ENCODE data around the gene CENPVL1. TPM values are rescaled to one million over a fixed set of nuclear protein-coding genes. Genes with fewer than 3 reads are reported as not detected.
"Not testable (repeated sequence)": the region's sequence is repeated elsewhere in the genome, so short reads cannot be mapped to it uniquely, and the experiment has no call there.

CENPVL1 gene
- not detected in 2 replicates for total RNA-seq (2022)
- Bru-seq, nascent RNA, result not detected
- BruChase-seq, experiment 1, labeled RNA remaining after a 6-hour chase, result not detected
- BruChase-seq, experiment 2, labeled RNA remaining after a 2-hour chase, result not detected
- long read RNA-seq, result 0 reads

DNA sequence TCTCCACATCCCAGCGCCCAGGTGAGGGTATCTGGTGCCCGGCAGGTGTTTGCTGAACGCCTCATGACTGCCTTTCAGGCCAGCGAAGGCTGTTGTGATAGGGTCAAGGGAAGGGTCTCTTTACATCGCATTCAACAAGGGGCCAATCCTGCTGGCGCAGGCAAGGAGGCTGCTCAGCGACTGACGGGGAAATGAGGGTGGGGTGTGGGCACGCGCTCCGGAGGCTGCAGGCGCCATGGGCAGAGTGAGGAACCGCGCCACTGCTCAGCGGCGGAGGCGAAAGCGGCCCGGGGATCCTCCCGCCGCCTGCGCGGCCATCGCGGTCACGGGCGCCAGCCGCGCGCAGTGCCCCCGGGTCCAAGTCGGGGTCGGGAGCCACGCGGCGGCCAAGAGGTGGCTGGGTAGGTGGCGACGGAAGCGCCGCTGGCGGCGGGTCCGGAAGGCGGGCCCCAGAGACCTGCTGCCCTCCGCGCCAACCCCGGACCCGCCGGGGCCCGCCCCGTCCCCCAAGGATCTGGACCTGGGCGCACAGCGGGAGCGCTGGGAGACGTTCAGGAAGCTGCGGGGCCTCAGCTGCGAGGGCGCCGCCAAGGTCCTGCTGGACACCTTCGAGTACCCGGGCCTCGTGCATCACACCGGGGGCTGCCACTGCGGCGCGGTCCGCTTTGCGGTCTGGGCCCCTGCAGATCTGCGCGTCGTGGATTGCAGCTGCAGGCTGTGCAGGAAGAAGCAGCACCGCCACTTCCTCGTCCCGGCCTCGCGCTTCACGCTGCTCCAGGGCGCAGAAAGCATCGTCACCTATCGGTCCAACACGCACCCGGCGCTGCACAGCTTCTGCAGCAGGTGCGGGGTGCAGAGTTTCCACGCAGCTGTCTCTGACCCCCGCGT is at the start of gene CENPVL1:
Gene CENPVL1, plus strand, starts transcription at position 236 of the 888 bp plus-strand sequence. Its CDS starts 0 bp downstream, at position 236.
- H3K27ac Mint-ChIP-seq (ENCODE audit: low read depth, unreplicated experiment); H3K27me3 Mint-ChIP-seq (ENCODE audit: insufficient read depth, unreplicated experiment); CTCF ChIA-PET; BruUV-seq (replicated peaks); H3K9me3 Mint-ChIP-seq (ENCODE audit: unreplicated experiment); H3K36me3 Mint-ChIP-seq (ENCODE audit: insufficient read depth, unreplicated experiment); H3K4me3 Mint-ChIP-seq (ENCODE audit: unreplicated experiment); H3K4me1 Mint-ChIP-seq (ENCODE audit: insufficient read depth, unreplicated experiment); intact Hi-C loops (cut with micrococcal nuclease); DNase-seq (ENCODE audit: unreplicated experiment); POLR2A ChIA-PET: not testable (repeated sequence)

DNA sequence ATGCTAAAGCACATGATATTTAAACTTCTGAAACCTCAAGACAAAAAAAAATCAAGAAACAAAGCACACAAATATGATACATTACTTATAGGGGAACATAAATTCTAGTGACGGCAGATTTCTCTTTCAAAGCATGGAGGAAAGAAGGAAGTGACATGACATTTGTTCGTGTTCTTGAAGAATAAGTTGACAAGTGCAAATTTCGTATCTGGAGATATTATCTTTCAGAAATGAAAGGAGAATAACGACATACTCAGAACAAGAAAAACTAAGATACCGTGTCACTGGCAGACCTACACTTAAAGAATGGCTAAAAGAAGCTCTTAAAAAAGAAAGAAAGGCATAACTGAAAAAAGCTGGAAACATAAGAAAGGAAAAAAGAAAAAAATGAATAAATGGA is 44.3 kb upstream of the CENPVL1 start:
- Mint-ChIP-seq H3K27me3 (ENCODE audit: insufficient read depth, unreplicated experiment) (peaks cover 54% of the 10 kb centered on the region), H3K9me3 (ENCODE audit: unreplicated experiment) (no peaks in the 10 kb centered on the region), H3K27ac (ENCODE audit: low read depth, unreplicated experiment) (no peak overlapping the region), H3K36me3 (ENCODE audit: insufficient read depth, unreplicated experiment) (peaks cover 5% of the 10 kb centered on the region), H3K4me1 (ENCODE audit: insufficient read depth, unreplicated experiment) (no peaks in the 10 kb centered on the region), H3K4me3 (ENCODE audit: unreplicated experiment) (no peak overlapping the region)
- intact Hi-C loops (cut with micrococcal nuclease), result no loop called here
- no TSS peak for BruUV-seq (replicated peaks)
- TF ChIP-seq, protein P1, sequence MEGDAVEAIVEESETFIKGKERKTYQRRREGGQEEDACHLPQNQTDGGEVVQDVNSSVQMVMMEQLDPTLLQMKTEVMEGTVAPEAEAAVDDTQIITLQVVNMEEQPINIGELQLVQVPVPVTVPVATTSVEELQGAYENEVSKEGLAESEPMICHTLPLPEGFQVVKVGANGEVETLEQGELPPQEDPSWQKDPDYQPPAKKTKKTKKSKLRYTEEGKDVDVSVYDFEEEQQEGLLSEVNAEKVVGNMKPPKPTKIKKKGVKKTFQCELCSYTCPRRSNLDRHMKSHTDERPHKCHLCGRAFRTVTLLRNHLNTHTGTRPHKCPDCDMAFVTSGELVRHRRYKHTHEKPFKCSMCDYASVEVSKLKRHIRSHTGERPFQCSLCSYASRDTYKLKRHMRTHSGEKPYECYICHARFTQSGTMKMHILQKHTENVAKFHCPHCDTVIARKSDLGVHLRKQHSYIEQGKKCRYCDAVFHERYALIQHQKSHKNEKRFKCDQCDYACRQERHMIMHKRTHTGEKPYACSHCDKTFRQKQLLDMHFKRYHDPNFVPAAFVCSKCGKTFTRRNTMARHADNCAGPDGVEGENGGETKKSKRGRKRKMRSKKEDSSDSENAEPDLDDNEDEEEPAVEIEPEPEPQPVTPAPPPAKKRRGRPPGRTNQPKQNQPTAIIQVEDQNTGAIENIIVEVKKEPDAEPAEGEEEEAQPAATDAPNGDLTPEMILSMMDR (IDR thresholded peaks at IDR 0.05; ENCODE audit: unreplicated experiment), result no peak
- ChIA-PET POLR2A (no interaction called here), CTCF (interaction anchor here (0.6 to 0.8 kb wide), 2 partner anchors 26 to 645 kb away, joined by 3 read pairs; no protein-coding TSS in a partner anchor)
- DNase-seq (ENCODE audit: unreplicated experiment), result no peak

DNA sequence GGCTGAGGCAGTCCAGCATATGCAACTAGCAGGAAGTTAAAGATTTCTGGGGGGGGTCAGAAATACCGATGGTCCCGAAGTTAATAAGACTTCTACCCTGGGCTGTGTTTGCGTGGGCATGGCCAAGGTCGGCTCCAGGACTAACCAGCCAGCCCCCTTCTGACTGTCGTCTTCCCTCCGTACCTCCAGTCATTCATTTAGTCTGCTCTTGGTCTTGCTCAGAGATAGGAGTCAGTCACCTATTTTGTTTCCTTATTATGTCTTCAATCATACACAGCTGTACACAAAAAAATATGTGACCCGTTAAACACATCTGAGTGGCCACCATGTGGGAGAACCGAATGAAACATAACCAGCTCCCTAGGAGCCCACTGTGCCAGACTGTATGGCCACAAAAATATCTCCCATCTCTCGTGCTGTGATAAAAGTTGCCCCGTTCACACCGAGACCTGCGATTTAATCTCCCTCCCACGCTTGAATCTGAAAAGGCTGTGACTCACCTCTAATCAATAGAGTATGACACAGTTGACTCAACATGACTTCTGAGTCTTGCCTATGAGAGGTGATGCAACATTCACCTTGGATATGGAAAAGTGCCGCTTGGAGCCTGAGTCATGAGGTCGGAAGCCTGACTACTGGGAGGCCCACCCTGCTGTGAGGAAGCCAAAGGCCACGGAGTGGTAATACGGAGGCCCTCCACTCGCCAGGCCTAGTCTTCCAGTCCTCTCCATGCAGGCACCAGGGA is 30.5 kb upstream of the CENPVL1 start:
- H3K4me3 Mint-ChIP-seq (ENCODE audit: unreplicated experiment); POLR2A ChIA-PET; H3K9me3 Mint-ChIP-seq (ENCODE audit: unreplicated experiment); H3K27ac Mint-ChIP-seq (ENCODE audit: low read depth, unreplicated experiment); BruUV-seq (replicated peaks); H3K36me3 Mint-ChIP-seq (ENCODE audit: insufficient read depth, unreplicated experiment); H3K27me3 Mint-ChIP-seq (ENCODE audit: insufficient read depth, unreplicated experiment); DNase-seq (ENCODE audit: unreplicated experiment); H3K4me1 Mint-ChIP-seq (ENCODE audit: insufficient read depth, unreplicated experiment); intact Hi-C loops (cut with micrococcal nuclease); CTCF ChIA-PET: not testable (repeated sequence)

DNA sequence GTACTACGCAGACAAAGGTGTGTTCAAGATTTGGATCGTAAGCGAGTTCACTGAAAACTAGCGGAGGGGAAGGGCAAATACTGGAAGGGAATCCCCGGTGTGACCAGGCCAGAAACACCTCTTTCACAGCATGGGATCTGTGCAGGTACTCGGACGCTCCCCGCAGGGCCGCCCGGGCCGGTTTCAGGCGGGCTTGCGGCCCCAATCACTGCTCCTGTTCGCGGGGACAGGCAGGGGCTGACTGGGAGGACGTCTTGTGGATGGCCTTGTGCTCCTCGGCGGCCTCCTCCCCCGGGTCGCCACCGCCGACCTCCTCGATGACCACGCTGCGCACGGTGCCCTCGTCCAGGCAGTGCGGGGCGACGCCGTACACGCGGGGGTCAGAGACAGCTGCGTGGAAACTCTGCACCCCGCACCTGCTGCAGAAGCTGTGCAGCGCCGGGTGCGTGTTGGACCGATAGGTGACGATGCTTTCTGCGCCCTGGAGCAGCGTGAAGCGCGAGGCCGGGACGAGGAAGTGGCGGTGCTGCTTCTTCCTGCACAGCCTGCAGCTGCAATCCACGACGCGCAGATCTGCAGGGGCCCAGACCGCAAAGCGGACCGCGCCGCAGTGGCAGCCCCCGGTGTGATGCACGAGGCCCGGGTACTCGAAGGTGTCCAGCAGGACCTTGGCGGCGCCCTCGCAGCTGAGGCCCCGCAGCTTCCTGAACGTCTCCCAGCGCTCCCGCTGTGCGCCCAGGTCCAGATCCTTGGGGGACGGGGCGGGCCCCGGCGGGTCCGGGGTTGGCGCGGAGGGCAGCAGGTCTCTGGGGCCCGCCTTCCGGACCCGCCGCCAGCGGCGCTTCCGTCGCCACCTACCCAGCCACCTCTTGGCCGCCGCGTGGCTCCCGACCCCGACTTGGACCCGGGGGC is 28.2 kb upstream of the CENPVL1 start:
- H3K4me3 Mint-ChIP-seq (ENCODE audit: unreplicated experiment); H3K27me3 Mint-ChIP-seq (ENCODE audit: insufficient read depth, unreplicated experiment); H3K9me3 Mint-ChIP-seq (ENCODE audit: unreplicated experiment); H3K4me1 Mint-ChIP-seq (ENCODE audit: insufficient read depth, unreplicated experiment); H3K27ac Mint-ChIP-seq (ENCODE audit: low read depth, unreplicated experiment); POLR2A ChIA-PET; DNase-seq (ENCODE audit: unreplicated experiment); CTCF ChIA-PET; H3K36me3 Mint-ChIP-seq (ENCODE audit: insufficient read depth, unreplicated experiment); intact Hi-C loops (cut with micrococcal nuclease); BruUV-seq (replicated peaks): not testable (repeated sequence)

DNA sequence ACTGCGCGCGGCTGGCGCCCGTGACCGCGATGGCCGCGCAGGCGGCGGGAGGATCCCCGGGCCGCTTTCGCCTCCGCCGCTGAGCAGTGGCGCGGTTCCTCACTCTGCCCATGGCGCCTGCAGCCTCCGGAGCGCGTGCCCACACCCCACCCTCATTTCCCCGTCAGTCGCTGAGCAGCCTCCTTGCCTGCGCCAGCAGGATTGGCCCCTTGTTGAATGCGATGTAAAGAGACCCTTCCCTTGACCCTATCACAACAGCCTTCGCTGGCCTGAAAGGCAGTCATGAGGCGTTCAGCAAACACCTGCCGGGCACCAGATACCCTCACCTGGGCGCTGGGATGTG is 27.6 kb upstream of the CENPVL1 start, which contains the start of gene CENPVL2:
Gene CENPVL2, minus strand, starts transcription at position 112 of the 343 bp plus-strand sequence. Its CDS starts 0 bp downstream, at position 112.
- CTCF ChIA-PET; H3K4me1 Mint-ChIP-seq (ENCODE audit: insufficient read depth, unreplicated experiment); BruUV-seq (replicated peaks); H3K9me3 Mint-ChIP-seq (ENCODE audit: unreplicated experiment); H3K36me3 Mint-ChIP-seq (ENCODE audit: insufficient read depth, unreplicated experiment); DNase-seq (ENCODE audit: unreplicated experiment); H3K27ac Mint-ChIP-seq (ENCODE audit: low read depth, unreplicated experiment); H3K4me3 Mint-ChIP-seq (ENCODE audit: unreplicated experiment); intact Hi-C loops (cut with micrococcal nuclease); H3K27me3 Mint-ChIP-seq (ENCODE audit: insufficient read depth, unreplicated experiment); POLR2A ChIA-PET: not testable (repeated sequence)
